CD4-positive, alpha-beta T cell treated with Interleukin-10 for 1 hour (primary cell): Measurements from ENCODE around the gene JAZF1.

Experiments used
- DNase-seq: peaks from one replicate; pipeline ENCODE4 v3.0.0-alpha.2; 2020

The JAZF1 gene

GRCh38 chr7:28165261-28165660, 15.3 kb downstream of the JAZF1 start:
- no peak for DNase-seq

- no peak for DNase-seq
These were observed 16.6 kb downstream of the JAZF1 start for GRCh38 chr7:28163949-28164348.

- no peak for DNase-seq
These were observed 19.3 kb downstream of the JAZF1 start for GRCh38 chr7:28161331-28161730.

DNA sequence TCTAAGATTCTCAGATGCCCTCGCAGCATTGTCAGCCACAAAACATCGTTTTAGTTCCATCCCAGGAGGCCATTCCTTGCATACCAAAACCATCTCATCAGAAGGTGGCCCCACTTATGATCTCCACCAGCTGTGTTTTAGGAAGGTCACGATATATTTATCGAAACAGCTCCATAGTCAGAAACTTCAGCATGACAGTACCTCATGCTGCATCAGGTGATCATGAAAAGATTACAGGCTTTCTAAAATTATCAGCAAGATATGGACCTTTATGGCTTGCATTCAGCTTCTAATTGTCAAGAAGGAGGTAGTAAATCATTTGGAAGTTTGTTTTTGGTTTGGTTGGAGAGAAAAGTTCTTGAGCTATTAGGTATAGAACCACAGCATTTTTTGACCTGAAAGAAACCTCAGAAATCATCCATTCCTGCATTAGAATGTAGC, 20.0 kb downstream of the JAZF1 start:
- DNase-seq: no peak

GRCh38 chr7:28157831-28158416, 22.7 kb downstream of the JAZF1 start:
- no peak for DNase-seq

- DNase-seq: no peak
These were observed 23.4 kb downstream of the JAZF1 start for GRCh38 chr7:28157076-28157745.

- no peak for DNase-seq
These were observed 24.2 kb downstream of the JAZF1 start for GRCh38 chr7:28156401-28156800.

- DNase-seq: no peak
These were observed 24.6 kb downstream of the JAZF1 start for GRCh38 chr7:28155964-28156363.

- DNase-seq: peak; percentile 26
These were observed 25.5 kb downstream of the JAZF1 start for GRCh38 chr7:28155019-28155660.

DNA sequence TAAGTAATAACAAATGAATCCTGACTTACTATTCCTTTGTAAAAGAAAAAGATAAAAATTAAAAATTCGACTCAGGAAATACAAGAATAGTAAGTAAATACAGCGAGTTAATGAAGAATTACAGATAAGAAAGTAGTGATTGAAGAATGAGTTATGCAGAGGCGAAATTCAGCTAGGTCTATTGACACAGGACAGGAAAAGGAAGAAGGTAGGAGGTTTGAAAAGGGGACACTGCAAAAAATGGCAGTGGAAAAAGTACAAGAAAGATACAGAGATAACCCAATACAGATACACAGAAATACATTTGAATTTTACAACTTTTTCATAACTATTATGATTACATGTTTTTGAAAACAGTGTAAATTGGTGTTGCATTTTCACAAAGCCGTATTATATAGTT, 28.0 kb downstream of the JAZF1 start:
- no peak for DNase-seq

GRCh38 chr7:28151965-28152364, 28.6 kb downstream of the JAZF1 start:
- DNase-seq: peak; percentile 50

DNA sequence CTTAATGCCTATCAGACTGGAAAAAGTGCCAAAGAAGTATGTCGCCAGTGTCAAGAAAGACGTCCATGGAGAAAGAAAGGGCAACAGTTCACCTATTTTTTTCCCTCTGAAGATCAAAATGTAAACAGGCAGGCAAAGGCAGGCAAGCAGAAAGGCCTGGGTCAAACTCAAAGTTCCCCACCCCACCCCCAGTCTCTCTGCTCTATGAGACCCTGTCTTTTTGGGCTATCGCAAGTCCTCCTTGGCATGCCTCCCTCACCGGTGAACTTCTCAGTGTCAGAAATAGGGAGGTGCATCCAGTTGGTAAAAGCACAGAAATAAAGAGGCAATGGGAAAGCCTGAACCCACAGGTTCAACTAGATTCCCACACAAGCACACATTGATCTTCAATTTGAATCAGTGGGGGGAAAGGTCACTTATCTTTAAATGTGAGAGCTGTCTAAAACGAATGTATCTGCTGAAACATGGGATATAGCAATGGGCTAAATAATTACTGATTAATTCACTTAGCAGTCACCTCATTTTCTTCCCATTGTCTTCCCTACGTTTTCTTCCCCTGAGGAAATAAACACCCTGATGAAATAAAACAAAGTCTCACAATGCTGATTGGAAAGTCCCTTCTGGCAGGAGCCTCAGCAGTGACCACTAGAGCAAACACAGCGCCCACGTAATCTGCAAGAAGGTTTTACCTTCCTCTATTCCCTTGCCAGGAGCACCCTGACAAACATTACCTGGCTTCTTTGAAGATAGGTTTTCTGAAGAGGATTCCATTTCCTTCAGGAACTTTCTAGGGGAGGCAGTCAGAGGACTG, 31.1 kb downstream of the JAZF1 start:
- DNase-seq: no peak

GRCh38 chr7:28145931-28146330, 34.7 kb downstream of the JAZF1 start:
- DNase-seq: no peak

GRCh38 chr7:28145090-28145626, 35.4 kb downstream of the JAZF1 start:
- DNase-seq: no peak

GRCh38 chr7:28144266-28144665, 36.3 kb downstream of the JAZF1 start:
- no peak for DNase-seq

DNA sequence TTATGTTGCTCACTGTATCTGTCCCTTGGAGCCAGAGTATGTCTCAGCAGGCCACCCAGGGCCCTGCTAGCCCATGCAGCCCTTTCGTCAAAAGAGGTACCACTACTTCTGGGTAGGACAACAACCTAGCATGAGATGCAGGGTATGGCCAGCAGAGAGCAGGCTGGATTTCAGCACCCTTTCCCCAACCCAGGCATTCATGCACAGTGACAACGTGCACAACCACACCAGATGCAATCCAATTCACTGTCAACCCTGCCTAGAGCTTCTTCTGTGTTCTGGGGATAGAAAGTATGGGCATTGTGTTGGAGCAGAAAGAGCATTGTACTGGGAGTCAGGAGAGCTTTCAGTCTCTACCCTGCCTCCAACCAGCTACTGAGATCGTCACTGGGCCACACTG, 37.9 kb downstream of the JAZF1 start:
- DNase-seq: no peak

DNA sequence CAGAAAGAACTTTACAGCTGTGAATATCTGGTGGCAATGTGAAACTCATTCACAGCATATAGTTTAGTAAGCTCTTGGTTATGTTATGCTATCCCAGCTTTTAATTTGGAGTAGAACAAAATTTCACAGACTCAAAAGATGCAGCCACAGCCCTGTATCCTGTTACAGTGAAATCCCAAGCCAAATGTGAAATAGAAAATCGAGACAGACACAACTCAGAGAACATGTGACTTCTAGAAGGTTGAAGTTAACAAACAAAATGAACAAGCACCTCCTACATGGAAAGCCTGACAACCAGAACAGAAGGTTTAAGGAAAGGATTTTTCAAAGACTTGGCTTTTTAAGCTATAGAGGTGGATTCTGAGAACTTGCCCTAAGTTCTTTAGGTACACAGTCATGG, 39.6 kb downstream of the JAZF1 start:
- DNase-seq: no peak

DNA sequence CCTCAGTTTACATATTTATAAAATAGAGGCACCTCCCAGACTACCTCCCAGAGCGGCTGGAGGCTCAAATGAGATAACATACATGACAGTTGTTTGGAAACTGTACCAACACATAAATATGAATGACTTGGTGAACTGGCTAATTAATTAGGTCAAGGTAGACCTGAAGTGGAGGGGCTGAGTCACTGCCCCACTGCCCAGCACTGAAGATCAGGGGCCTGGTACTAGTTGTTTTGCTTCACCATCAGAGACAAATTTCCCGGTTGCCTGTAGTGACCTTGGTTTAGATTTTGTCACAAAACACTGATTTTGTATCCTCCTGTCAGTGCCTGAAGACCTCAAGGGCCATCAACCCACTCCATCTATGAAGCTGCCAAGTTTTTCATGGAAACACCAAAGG, 41.8 kb downstream of the JAZF1 start:
- DNase-seq: no peak

DNA sequence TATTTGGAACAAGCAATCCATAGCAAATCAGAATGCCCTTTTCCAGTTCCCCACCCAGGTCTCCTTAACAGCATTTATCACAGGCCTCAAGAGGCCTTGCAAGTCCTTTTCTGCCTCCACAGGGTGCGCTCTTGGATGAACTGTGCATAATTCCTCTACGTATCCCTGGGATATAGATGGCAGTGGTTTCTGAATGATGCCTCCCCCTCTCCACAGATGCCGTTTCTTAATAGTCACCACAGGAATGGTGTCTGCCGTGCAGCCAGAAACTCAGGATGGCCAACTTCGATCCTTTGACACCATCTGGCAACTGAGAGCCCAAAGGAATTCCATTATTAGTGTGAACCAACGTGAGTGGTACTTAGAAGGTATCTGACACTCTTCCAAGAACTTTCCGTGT, 43.1 kb downstream of the JAZF1 start:
- no peak for DNase-seq

DNA sequence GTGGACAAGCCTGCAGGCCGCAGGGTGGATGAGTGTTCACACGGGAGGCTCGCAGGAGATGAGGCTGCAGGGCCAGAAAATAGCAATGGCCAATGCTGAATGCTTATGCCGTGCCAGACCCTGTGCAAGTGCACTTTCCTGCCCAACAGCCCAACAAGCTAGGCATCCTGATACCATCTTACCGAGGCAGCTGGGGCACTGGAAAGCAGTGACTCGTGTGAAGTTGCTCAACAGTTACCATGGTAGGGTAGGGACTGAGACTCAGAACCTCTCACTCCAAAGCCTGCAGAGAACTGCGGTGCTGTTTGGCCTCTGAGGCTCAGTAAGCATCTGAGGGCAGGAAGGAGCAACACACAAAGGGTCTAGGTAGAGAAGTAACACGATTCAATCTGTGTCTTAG, 43.7 kb downstream of the JAZF1 start:
- no peak for DNase-seq

GRCh38 chr7:28136420-28136819, 44.2 kb downstream of the JAZF1 start:
- no peak for DNase-seq

- DNase-seq: no peak
These were observed 44.8 kb downstream of the JAZF1 start for GRCh38 chr7:28135760-28136159.

- no peak for DNase-seq
These were observed 45.3 kb downstream of the JAZF1 start for GRCh38 chr7:28135315-28135714.
